B cell (primary cell): Measurements from ENCODE around the gene PPP1R36. TPM values are rescaled to one million over a fixed set of nuclear protein-coding genes. Genes with fewer than 3 reads are reported as not detected.

Experiments used
- ATAC-seq: fragments of 200-7000 bp; cut with Tn5 transposase; one replicate; pipeline ENCODE4 v1.10.0; 2021; ENCODE audit warnings: low read depth, mild to moderate bottlenecking, moderate number of reproducible peaks, moderate library complexity
- CTCF ChIA-PET: fragments of 350-600 bp; sonication (Branson Sonifier 250); formaldehyde crosslinking; loops from one replicate; lab custom pipeline; 2021; ENCODE audit warnings: antibody characterized with exemption, inconsistent platforms; lab: Charles Lee
- POLR2A ChIA-PET: fragments of 350-600 bp; sonication (Branson Sonifier 250); formaldehyde crosslinking; loops from one replicate; lab custom pipeline; 2021; ENCODE audit warnings: antibody characterized with exemption; lab: Charles Lee
- DNase-seq: peaks from one replicate; pipeline ENCODE4 v3.0.0; 2013
- H2AFZ ChIP-seq: 2 replicates; pipeline ENCODE4 v1.6.1; 2012; ENCODE audit warnings: mild to moderate bottlenecking, low read depth, low read length; ENCODE audit not compliant: insufficient read depth, poor library complexity, severe bottlenecking
- H3K27ac ChIP-seq, 2 donors: 1 replicate in 1 of 2; 2 replicates in 1 of 2; pipeline ENCODE4 v1.5.1; 2012 to 2013; ENCODE audit warnings: low read length in 2 of 2, mild to moderate bottlenecking in 2 of 2, moderate library complexity in 1 of 2
- H3K27me3 ChIP-seq, 4 experiments: fragments of 200-600 bp in 1 of 4; sonication (generic) in 1 of 4; replicated peaks in 1 of 4; 1 replicate in 2 of 4; 2 replicates in 2 of 4; pipeline versions ENCODE4 v1.6.1 to v1.7.0; 2013 to 2016; ENCODE audit warnings: low read length in 3 of 4, mild to moderate bottlenecking in 2 of 4, mixed read lengths in 1 of 4, moderate library complexity in 1 of 4; ENCODE audit not compliant: insufficient read depth in 4 of 4, control insufficient read depth in 3 of 4; ENCODE audit errors: control extremely low read depth in 1 of 4
- H3K36me3 ChIP-seq, 2 experiments: replicated peaks in 1 of 2; 1 replicate in 1 of 2; 2 replicates in 1 of 2; pipeline versions ENCODE4 v1.6.1 to v1.7.1; 2013; ENCODE audit warnings: low read length in 1 of 2; ENCODE audit not compliant: insufficient read depth in 2 of 2, control insufficient read depth in 1 of 2; ENCODE audit errors: control extremely low read depth in 1 of 2, extremely low read depth in 1 of 2
- H3K4me1 ChIP-seq, 2 donors: fragments of 200-600 bp in 1 of 2; sonication (generic) in 1 of 2; 1 replicate in 1 of 2; 2 replicates in 1 of 2; pipeline versions ENCODE4 v1.5.1 to v1.6.1; 2013 to 2017; ENCODE audit warnings: low read length in 2 of 2; ENCODE audit not compliant: control insufficient read depth in 2 of 2, insufficient read depth in 2 of 2
- H3K4me2 ChIP-seq: replicated peaks from 2 replicates; pipeline ENCODE3; 2012; ENCODE audit warnings: mild to moderate bottlenecking, low read depth, low read length; ENCODE audit not compliant: poor library complexity, severe bottlenecking
- H3K4me3 ChIP-seq, 5 experiments: fragments of 200-600 bp in 1 of 5; sonication (generic) in 1 of 5; 1 replicate in 3 of 5; 2 replicates in 2 of 5; pipeline versions ENCODE4 v1.5.1 to v1.7.0; 2011 to 2016; ENCODE audit warnings: low read length in 4 of 5, mild to moderate bottlenecking in 4 of 5, low read depth in 2 of 5, control low read depth in 1 of 5, moderate library complexity in 1 of 5; ENCODE audit not compliant: insufficient read depth in 1 of 5; ENCODE audit errors: control extremely low read depth in 1 of 5, extremely low read depth in 1 of 5
- H3K79me2 ChIP-seq: fragments of 200-600 bp; sonication (generic); one replicate; pipeline ENCODE4 v1.6.0; 2016; ENCODE audit warnings: low read length; ENCODE audit not compliant: control insufficient read depth, insufficient read depth
- H3K9ac ChIP-seq: fragments of 200-600 bp; sonication (generic); 2 replicates; pipeline ENCODE4 v1.6.1; 2017; ENCODE audit warnings: mild to moderate bottlenecking, low read length, moderate library complexity
- H3K9me3 ChIP-seq, 3 donors: one replicate each; pipeline versions ENCODE4 v1.6.1 to v1.7.1; 2013; ENCODE audit warnings: low read length in 2 of 3; ENCODE audit not compliant: control insufficient read depth in 2 of 3, insufficient read depth in 1 of 3; ENCODE audit errors: control extremely low read depth in 1 of 3
- H4K20me1 ChIP-seq: 2 replicates; pipeline ENCODE4 v1.6.0; 2012; ENCODE audit warnings: mild to moderate bottlenecking, low read length; ENCODE audit not compliant: insufficient read depth, control insufficient read depth, poor library complexity, severe bottlenecking
- H3K27ac Mint-ChIP-seq: one replicate; pipeline ENCODE4 v1.8.0; 2021; ENCODE audit warnings: mixed read lengths
- H3K27me3 Mint-ChIP-seq: one replicate; pipeline ENCODE4 v1.8.0; 2021; ENCODE audit warnings: mixed read lengths
- H3K4me1 Mint-ChIP-seq: one replicate; pipeline ENCODE4 v1.8.0; 2021; ENCODE audit warnings: mixed read lengths
- H3K4me3 Mint-ChIP-seq: one replicate; pipeline ENCODE4 v1.8.0; 2021; ENCODE audit warnings: mixed read lengths
- H3K9me3 Mint-ChIP-seq: one replicate; pipeline ENCODE4 v1.8.0; 2022; ENCODE audit warnings: mixed read lengths; ENCODE audit not compliant: insufficient read depth
- EZH2 ChIP-seq: IDR thresholded peaks from 2 replicates; pipeline ENCODE4 v1.6.1; 2012; ENCODE audit warnings: borderline replicate concordance, low read depth, mild to moderate bottlenecking, moderate library complexity, low read length; ENCODE audit not compliant: insufficient read depth, poor library complexity, severe bottlenecking
- WGBS: methylation state at CpG from one replicate; pipeline ENCODE4 v1.1.5; 2013; ENCODE audit warnings: missing lambda C conversion rate; ENCODE audit not compliant: insufficient coverage; 5-methylcytosine and 5-hydroxymethylcytosine counted together
- intact Hi-C: fragments of 100-400 bp; cut with micrococcal nuclease; formaldehyde crosslinking; loops from one replicate; pipeline ENCODE4 v1.10.0; 2022
- polyA plus RNA-seq: library from polyadenylated mRNA; depleted of rRNA; stranded (reverse); fragments of >200 nt; gene quantifications from 2 replicates; pipeline ENCODE4 v1.2.3, GENCODE V29; 2012
- total RNA-seq, 2 donors: library from RNA; stranded (reverse); fragments of 120-200 nt in 1 of 2; gene quantifications; 1 replicate in 1 of 2; 2 replicates in 1 of 2; pipeline versions ENCODE4 v1.2.3 to v1.2.4, GENCODE V29; 2013 to 2022
- TF ChIP-seq, protein P1 (sequence below): fragments of 200-600 bp; IDR thresholded peaks from one replicate; pipeline ENCODE4 v1.8.0; 2022; ENCODE audit warnings: antibody characterized with exemption, mild to moderate bottlenecking

The PPP1R36 gene
- total and polyA plus RNA-seq, 2 donors (not counting 1 experiment from before 2014, with no cell fraction given) = 0.06 TPM; not detected in 1

DNA sequence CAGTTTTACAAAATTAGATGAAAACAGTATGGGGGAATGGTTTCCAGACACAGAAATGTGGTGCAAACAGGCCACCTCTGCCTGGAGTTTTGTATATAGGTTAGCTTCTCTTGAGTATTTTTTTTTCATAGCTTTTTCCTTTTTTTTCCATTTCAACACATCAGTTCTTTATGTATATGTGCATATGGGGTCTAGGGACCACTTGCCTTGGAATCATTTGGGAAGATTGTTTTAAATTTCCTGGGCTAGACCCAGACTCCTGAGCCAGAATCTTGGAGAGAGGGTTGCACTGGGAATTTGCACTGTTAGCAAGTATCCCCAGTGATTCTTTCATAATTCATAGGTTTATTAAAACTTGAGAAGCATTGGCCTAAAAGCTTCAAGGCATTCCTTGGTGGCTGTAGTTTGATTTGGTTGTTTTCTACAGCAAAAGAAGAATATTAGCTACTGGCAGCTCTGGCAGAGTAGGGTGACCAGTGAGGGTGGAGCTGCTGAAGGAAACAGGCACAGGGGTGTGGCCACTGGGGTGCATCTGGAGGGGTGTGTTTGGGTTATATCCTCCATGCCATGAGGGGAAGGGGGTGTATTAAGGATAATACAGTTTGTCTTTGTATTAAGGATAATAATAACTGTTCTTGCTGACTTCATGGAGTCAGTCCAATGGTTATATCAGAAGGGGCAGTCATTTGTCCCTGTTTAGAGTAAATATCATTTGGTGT, 22.8 kb downstream of the PPP1R36 start:
- H4K20me1 ChIP-seq = no peaks in the 10 kb centered on the region
- ATAC-seq = no peak
- no peaks in the 10 kb centered on the region for H3K79me2 ChIP-seq
- no peak overlapping the region for H3K4me3 ChIP-seq
- H3K9me3 ChIP-seq = no peaks in the 10 kb centered on the region
- no peak overlapping the region for H3K27ac ChIP-seq
- no peak overlapping the region for H3K4me2 ChIP-seq
- no peaks in the 10 kb centered on the region for H3K4me1 Mint-ChIP-seq
- POLR2A ChIA-PET = no interaction called here
- intact Hi-C loops = no loop called here
- H3K9me3 Mint-ChIP-seq = no peaks in the 10 kb centered on the region
- CTCF ChIA-PET = no interaction called here
- H3K9ac ChIP-seq = no peak overlapping the region
- no peaks in the 10 kb centered on the region for H3K4me1 ChIP-seq
- TF ChIP-seq EZH2 = no peak
- TF ChIP-seq, protein P1, sequence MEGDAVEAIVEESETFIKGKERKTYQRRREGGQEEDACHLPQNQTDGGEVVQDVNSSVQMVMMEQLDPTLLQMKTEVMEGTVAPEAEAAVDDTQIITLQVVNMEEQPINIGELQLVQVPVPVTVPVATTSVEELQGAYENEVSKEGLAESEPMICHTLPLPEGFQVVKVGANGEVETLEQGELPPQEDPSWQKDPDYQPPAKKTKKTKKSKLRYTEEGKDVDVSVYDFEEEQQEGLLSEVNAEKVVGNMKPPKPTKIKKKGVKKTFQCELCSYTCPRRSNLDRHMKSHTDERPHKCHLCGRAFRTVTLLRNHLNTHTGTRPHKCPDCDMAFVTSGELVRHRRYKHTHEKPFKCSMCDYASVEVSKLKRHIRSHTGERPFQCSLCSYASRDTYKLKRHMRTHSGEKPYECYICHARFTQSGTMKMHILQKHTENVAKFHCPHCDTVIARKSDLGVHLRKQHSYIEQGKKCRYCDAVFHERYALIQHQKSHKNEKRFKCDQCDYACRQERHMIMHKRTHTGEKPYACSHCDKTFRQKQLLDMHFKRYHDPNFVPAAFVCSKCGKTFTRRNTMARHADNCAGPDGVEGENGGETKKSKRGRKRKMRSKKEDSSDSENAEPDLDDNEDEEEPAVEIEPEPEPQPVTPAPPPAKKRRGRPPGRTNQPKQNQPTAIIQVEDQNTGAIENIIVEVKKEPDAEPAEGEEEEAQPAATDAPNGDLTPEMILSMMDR = no peak
- no peaks in the 10 kb centered on the region for H3K27me3 ChIP-seq
- DNase-seq = no peak
- H3K27ac Mint-ChIP-seq = no peak overlapping the region
- no peak overlapping the region for H2AFZ ChIP-seq
- no peak overlapping the region for H3K4me3 Mint-ChIP-seq
- H3K27me3 Mint-ChIP-seq = peaks cover 4% of the 10 kb centered on the region
- H3K36me3 ChIP-seq = no peaks in the 10 kb centered on the region

GRCh38 chr14:64573109-64573508, 23.3 kb downstream of the PPP1R36 start:
- peaks cover 4% of the 10 kb centered on the region for H3K27me3 Mint-ChIP-seq
- Histone ChIP-seq H3K9ac (no peak overlapping the region), H3K79me2 (no peaks in the 10 kb centered on the region), H3K4me1 (no peaks in the 10 kb centered on the region), H3K4me3 (no peak overlapping the region), H3K36me3 (no peaks in the 10 kb centered on the region), H3K27ac (no peak overlapping the region), H3K27me3 (no peaks in the 10 kb centered on the region), H3K9me3 (no peaks in the 10 kb centered on the region), H2AFZ (no peak overlapping the region), H3K4me2 (no peak overlapping the region), H4K20me1 (no peaks in the 10 kb centered on the region)
- POLR2A ChIA-PET = no interaction called here
- no peaks in the 10 kb centered on the region for H3K9me3 Mint-ChIP-seq
- DNase-seq = no peak
- H3K27ac Mint-ChIP-seq = no peak overlapping the region
- no peak for ATAC-seq
- intact Hi-C loops = no loop called here
- CTCF ChIA-PET = no interaction called here
- no peaks in the 10 kb centered on the region for H3K4me1 Mint-ChIP-seq
- no CpG with 5 or more reads among the region's 3 CpGs for WGBS
- no peak overlapping the region for H3K4me3 Mint-ChIP-seq
- TF ChIP-seq, protein P1 = no peak
- TF ChIP-seq EZH2 = no peak
